Pancreas (tissue), 10 donors: ENCODE data around the gene OR51A7. TPM values are rescaled to one million over a fixed set of nuclear protein-coding genes. Genes with fewer than 3 reads are reported as not detected.
"Not testable (repeated sequence)": the region's sequence is repeated elsewhere in the genome, so short reads cannot be mapped to it uniquely, and the experiment has no call there.

ENCODE experiments used
- ATAC-seq, 4 donors: fragments of 200-7000 bp; cut with Tn5 transposase; one replicate each; pipeline versions ENCODE4 v1.8.0 to v1.9.1; 2020; ENCODE audit warnings: mild to moderate bottlenecking in 4 of 4, moderate library complexity in 4 of 4
- DNase-seq, 6 donors: peaks; one replicate each; pipeline ENCODE4 v3.0.0-alpha.2; 2020
- FAIRE-seq: peaks from 2 replicates; lab custom pipeline; 2012; peaks lifted over from hg19 to GRCh38; lab: Jason Lieb, UNC
- H3K27ac ChIP-seq, 4 donors: fragments of 200-600 bp; sonication (generic); 1 replicate in 3 of 4; 2 replicates in 1 of 4; pipeline versions ENCODE4 v1.5.0 to v1.8.0; 2020
- H3K27me3 ChIP-seq, 4 donors: fragments of 200-600 bp; one replicate each; pipeline ENCODE4 v1.8.0; 2021
- H3K36me3 ChIP-seq, 3 donors: fragments of 200-600 bp; sonication (generic) in 1 of 3; one replicate each; pipeline versions ENCODE4 v1.5.0 to v1.8.0; 2020 to 2021
- H3K4me1 ChIP-seq, 3 donors: fragments of 200-600 bp; one replicate each; pipeline ENCODE4 v1.8.0; 2021
- H3K4me3 ChIP-seq, 4 donors: fragments of 200-600 bp; sonication (generic) in 2 of 4; one replicate each; pipeline versions ENCODE4 v1.5.0 to v1.8.0; 2020 to 2021
- H3K9me3 ChIP-seq, 4 donors: fragments of 200-600 bp; one replicate each; pipeline ENCODE4 v1.8.0; 2021
- WGBS, 2 donors: extraction: QIAGEN DNeasy Blood & Tissue Kit; methylation state at CpG; one replicate each; pipeline ENCODE4 v1.1.7; 2013; 5-methylcytosine and 5-hydroxymethylcytosine counted together
- intact Hi-C, 3 donors: fragments of 100-400 bp; cut with DNase I; formaldehyde crosslinking; loops; one replicate each; pipeline versions ENCODE4 v1.11.1 to v1.14.2; 2022
- polyA plus RNA-seq, 2 donors: library from polyadenylated mRNA; stranded (reverse); fragments of 200-250 nt; gene quantifications; one replicate each; pipeline ENCODE4 v1.2.3, GENCODE V29; 2013
- total RNA-seq, 6 donors: library from RNA; stranded (reverse); fragmentation: NEBNext Ultra II Directional in 4 of 6; extraction: Animal tissue kit (Norgen Biotek cat#: 25700) in 4 of 6; gene quantifications; one replicate each; pipeline versions ENCODE4 v1.2.1 to v1.2.4, GENCODE V29; 2021 to 2023
- TF ChIP-seq, protein P1 (sequence below), 4 donors: fragments of 200-600 bp; sonication (generic) in 3 of 4; IDR thresholded peaks; one replicate each; pipeline versions ENCODE4 v1.5.0 to v1.8.0; 2021; ENCODE audit warnings: antibody characterized with exemption in 4 of 4
- donor health status: healthy with polysubstance abuse.
- donor health status: DM: no; HTN: no; CAD: no; lungs with moderate emphysema.
- donor health status: DM: no; HTN: no; CAD: no.
- donor health status: control.
- donor health status: control.
- donor health status: Bipolar disorder and iron deficiency.
- donor health status: DM: yes; HTN: yes; CAD: no.
- donor health status: DM: no; HTN: no; CAD: no.
- donor health status: DM: no; HTN: no; CAD: no.
- donor health status: DM: yes; HTN: yes; CAD: no.

The OR51A7 gene
- total and polyA plus RNA-seq, 8 donors, result not detected

DNA sequence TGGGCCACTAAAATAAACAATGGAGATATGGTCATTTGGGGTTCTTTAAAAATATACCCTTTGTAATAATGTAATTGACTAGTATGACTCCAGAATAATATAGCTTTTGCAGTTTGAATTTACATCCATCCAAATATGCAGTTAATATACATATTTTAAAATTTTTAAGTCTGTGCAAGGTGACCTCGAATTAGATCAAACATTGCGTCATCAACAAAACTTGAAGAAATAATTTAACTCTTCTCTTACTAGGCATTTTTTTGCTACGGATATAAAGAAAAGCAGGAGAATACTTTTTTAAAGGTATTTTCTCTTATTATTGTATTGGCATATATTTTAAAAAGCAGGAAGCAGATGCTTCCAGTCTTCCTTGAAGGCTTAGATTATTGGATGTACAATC, 33.2 kb downstream of the OR51A7 start:
- intact Hi-C loops, result no loop called here

DNA sequence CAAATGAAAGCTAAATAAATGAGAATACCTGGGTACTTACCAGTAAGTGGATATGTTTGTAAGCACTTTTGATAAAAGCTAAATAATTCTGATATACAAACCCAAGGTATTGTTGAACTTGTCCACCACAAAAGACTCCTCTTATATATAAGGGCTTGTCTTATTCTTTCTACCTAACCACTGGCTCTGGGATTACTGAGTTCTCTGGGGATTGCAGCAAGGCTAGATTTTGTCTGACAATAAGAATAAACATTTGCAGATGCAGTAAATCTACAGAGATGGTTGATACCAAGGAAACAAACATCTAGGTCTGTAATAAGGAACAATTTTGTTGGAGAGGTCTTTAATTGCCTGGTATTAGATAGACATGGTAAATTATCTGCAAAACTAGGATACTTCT, 43.9 kb downstream of the OR51A7 start, which contains the start of gene OR51A4:
TSS of gene OR51A4 (minus strand) at position 101 of the 400 bp plus-strand sequence. CDS start 505 bp downstream, outside the sequence.
- ATAC-seq, result no peak
- intact Hi-C loops, result no loop called here
- Histone ChIP-seq H3K4me1 (no peaks in the 10 kb centered on the region), H3K27me3 (no peaks in the 10 kb centered on the region), H3K9me3 (no peaks in the 10 kb centered on the region), H3K27ac (no peak within 1 kb of the TSS), H3K36me3 (no peaks in the 10 kb centered on the region), H3K4me3 (no peak within 1 kb of the TSS)
- no peak for DNase-seq
- TF ChIP-seq, protein P1, sequence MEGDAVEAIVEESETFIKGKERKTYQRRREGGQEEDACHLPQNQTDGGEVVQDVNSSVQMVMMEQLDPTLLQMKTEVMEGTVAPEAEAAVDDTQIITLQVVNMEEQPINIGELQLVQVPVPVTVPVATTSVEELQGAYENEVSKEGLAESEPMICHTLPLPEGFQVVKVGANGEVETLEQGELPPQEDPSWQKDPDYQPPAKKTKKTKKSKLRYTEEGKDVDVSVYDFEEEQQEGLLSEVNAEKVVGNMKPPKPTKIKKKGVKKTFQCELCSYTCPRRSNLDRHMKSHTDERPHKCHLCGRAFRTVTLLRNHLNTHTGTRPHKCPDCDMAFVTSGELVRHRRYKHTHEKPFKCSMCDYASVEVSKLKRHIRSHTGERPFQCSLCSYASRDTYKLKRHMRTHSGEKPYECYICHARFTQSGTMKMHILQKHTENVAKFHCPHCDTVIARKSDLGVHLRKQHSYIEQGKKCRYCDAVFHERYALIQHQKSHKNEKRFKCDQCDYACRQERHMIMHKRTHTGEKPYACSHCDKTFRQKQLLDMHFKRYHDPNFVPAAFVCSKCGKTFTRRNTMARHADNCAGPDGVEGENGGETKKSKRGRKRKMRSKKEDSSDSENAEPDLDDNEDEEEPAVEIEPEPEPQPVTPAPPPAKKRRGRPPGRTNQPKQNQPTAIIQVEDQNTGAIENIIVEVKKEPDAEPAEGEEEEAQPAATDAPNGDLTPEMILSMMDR (IDR thresholded peaks at IDR 0.05), result no peak
- FAIRE-seq, result no peak

More for the DNA sequence above, 33.2 kb downstream of the OR51A7 start:
- no peaks in the 10 kb centered on the region for H3K9me3 ChIP-seq
- no peak for DNase-seq
- ATAC-seq, result no peak
- H3K4me3 ChIP-seq, result no peak overlapping the region
- TF ChIP-seq, protein P1 (IDR thresholded peaks at IDR 0.05), result no peak
- WGBS, 2 donors, result 44 to 45% methylated on average over 3 of the region's 3 CpGs
- H3K4me1 ChIP-seq, result no peaks in the 10 kb centered on the region
- no peaks in the 10 kb centered on the region for H3K36me3 ChIP-seq
- FAIRE-seq, result no peak
- no peak overlapping the region for H3K27ac ChIP-seq
- H3K27me3 ChIP-seq, result no peaks in the 10 kb centered on the region

DNA sequence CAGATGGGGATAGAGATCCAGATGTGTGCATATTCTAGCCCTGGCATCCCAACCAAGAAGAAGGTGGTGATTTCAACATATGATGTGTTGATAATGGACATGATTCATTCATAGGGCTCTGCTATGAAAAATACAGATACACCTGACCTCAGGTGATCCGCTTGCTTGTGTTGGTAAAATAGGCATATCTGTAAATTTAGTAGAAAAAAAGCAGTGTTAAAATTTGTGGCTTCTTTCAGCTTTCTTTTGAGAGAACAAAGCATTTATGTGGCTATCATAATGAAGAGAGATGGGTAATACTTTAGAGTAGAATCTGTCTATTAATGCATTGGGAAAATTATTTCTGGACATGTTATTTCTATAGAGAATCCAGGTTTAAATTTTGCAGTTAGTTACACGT, 52.0 kb downstream of the OR51A7 start, which contains the start of gene OR51A2:
TSS of gene OR51A2 (minus strand) at position 101 of the 400 bp plus-strand sequence. CDS start at position 101, 0 bp downstream.
- ATAC-seq, DNase-seq, H3K4me1 ChIP-seq, FAIRE-seq, H3K27me3 ChIP-seq, intact Hi-C loops, H3K4me3 ChIP-seq, H3K9me3 ChIP-seq, H3K27ac ChIP-seq, H3K36me3 ChIP-seq: not testable (repeated sequence)
- WGBS, 2 donors, result 88 to 89% methylated on average over 2 of the region's 2 CpGs

DNA sequence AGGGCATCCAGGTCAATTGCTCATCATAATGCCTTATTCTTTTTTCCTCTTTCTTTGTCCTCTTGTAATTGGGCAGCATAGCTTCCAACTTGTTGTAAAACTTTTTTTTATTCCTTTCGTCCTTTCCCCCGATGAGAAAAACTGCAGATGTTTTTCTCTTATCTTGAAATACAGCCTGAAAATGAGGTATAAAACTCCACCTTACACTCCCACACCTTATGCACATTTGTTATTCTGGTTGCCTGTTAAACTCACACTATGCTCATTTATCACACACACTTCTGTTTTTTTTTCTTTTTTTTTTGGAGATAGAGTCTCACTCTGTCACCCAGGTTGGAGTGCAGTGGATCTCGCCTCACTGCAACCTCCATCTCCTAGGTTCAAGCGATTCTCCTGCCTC, 53.8 kb downstream of the OR51A7 start:
- Histone ChIP-seq H3K9me3 (no peaks in the 10 kb centered on the region), H3K4me3 (no peak overlapping the region), H3K27ac (no peak overlapping the region), H3K36me3 (no peaks in the 10 kb centered on the region), H3K27me3 (no peaks in the 10 kb centered on the region), H3K4me1 (peaks cover 0 to 7% (median 0%) of the 10 kb centered on the region in 3 donors)
- WGBS, 2 donors, result 34 to 35% methylated on average over 4 of the region's 4 CpGs
- FAIRE-seq (no peak), DNase-seq (no peak), ATAC-seq (peak; percentile 69 to 94 (median 77))
- intact Hi-C loops, result no loop called here
- TF ChIP-seq, protein P1 (IDR thresholded peaks at IDR 0.05), result no peak

Other genes starting within 250 kb of the OR51A7 start
- under 1 TPM in 1 of 6 donors, not detected in 5; 0.16 TPM for gene OR51E2, start 205.9 kb upstream of the OR51A7 start, total RNA-seq
- under 1 TPM in 1 of 2 donors, not detected in 1; 0.09 TPM for gene OR51E2, start 205.9 kb upstream of the OR51A7 start, polyA plus RNA-seq
- gene MMP26, start 199.0 kb upstream of the OR51A7 start, total RNA-seq, result not detected
- under 1 TPM in 1 of 2 donors, not detected in 1; 0.16 TPM for gene MMP26, start 199.0 kb upstream of the OR51A7 start, polyA plus RNA-seq
- not detected for gene OR51F1, start 133.8 kb upstream of the OR51A7 start, total RNA-seq
- not detected for gene OR51F1, start 133.8 kb upstream of the OR51A7 start, polyA plus RNA-seq
- not detected for gene OR52R1, start 99.4 kb upstream of the OR51A7 start, total RNA-seq
- not detected for gene OR52R1, start 99.4 kb upstream of the OR51A7 start, polyA plus RNA-seq
- not detected for gene OR51F2, start 82.5 kb upstream of the OR51A7 start, total RNA-seq
- not detected for gene OR51F2, start 82.5 kb upstream of the OR51A7 start, polyA plus RNA-seq
- not detected for gene OR51S1, start 54.6 kb upstream of the OR51A7 start, total RNA-seq
- gene OR51S1, start 54.6 kb upstream of the OR51A7 start, polyA plus RNA-seq, result not detected
- gene OR51T1, start 21.9 kb upstream of the OR51A7 start, total RNA-seq, result not detected
- gene OR51T1, start 21.9 kb upstream of the OR51A7 start, polyA plus RNA-seq, result not detected
- gene OR51G2, start 15.6 kb downstream of the OR51A7 start, total RNA-seq, result not detected
- not detected for gene OR51G2, start 15.6 kb downstream of the OR51A7 start, polyA plus RNA-seq
- not detected for gene OR51G1, start 20.6 kb downstream of the OR51A7 start, total RNA-seq
- gene OR51G1, start 20.6 kb downstream of the OR51A7 start, polyA plus RNA-seq, result not detected
- not detected for gene OR51A4, start 43.8 kb downstream of the OR51A7 start, total RNA-seq
- gene OR51A4, start 43.8 kb downstream of the OR51A7 start, polyA plus RNA-seq, result not detected
- not detected for gene OR51A2, start 51.9 kb downstream of the OR51A7 start, total RNA-seq
- not detected for gene OR51A2, start 51.9 kb downstream of the OR51A7 start, polyA plus RNA-seq
- gene OR51L1, start 91.1 kb downstream of the OR51A7 start, total RNA-seq, result not detected
- gene OR51L1, start 91.1 kb downstream of the OR51A7 start, polyA plus RNA-seq, result not detected
- gene OR52J3, start 142.7 kb downstream of the OR51A7 start, total RNA-seq, result not detected
- gene OR52J3, start 142.7 kb downstream of the OR51A7 start, polyA plus RNA-seq, result not detected
- gene OR52E2, start 155.8 kb downstream of the OR51A7 start, total RNA-seq, result not detected
- gene OR52E2, start 155.8 kb downstream of the OR51A7 start, polyA plus RNA-seq, result not detected
- gene OR52E1, start 165.8 kb downstream of the OR51A7 start, total RNA-seq, result not detected
- gene OR52E1, start 165.8 kb downstream of the OR51A7 start, polyA plus RNA-seq, result not detected
- not detected for gene OR52A5, start 234.6 kb downstream of the OR51A7 start, total RNA-seq
- not detected for gene OR52A5, start 234.6 kb downstream of the OR51A7 start, polyA plus RNA-seq